ENCODE measurements around the gene KSR1.

GRCh38 chr17:27591986-27592385 is 135.7 kb downstream of the KSR1 start:
- no peak for TF ChIP-seq CTCF (conservative IDR thresholded peaks at IDR 0.05; ENCODE audit: low read depth, low read length)
- TF ChIP-seq CEBPB (IDR thresholded peaks at IDR 0.05; ENCODE audit: low read depth, low read length): no peak
- no peak for TF ChIP-seq MXI1 (IDR thresholded peaks at IDR 0.05; ENCODE audit: borderline replicate concordance, low read depth, low read length)
- TF ChIP-seq SMC3 (IDR thresholded peaks at IDR 0.05; ENCODE audit: low read depth, low read length): no peak
- TF ChIP-seq RAD21 (IDR thresholded peaks at IDR 0.05; ENCODE audit: low read length): no peak
- TF ChIP-seq POLR2A (IDR thresholded peaks at IDR 0.05; ENCODE audit: low read depth, low read length): no peak
- TF ChIP-seq ELK1 (IDR thresholded peaks at IDR 0.05; ENCODE audit: borderline replicate concordance, low read depth, low read length): no peak
- TF ChIP-seq USF2 (IDR thresholded peaks at IDR 0.05; ENCODE audit: low read depth, low read length): no peak
- TF ChIP-seq MAZ (IDR thresholded peaks at IDR 0.05; ENCODE audit: borderline replicate concordance, low read depth, low read length): no peak
- TF ChIP-seq CHD1 (IDR thresholded peaks at IDR 0.05; ENCODE audit: low read depth, low read length): no peak
